GM04503 (cell line): ENCODE results near the gene MCM3AP.
"Not testable (repeated sequence)": the region's sequence is repeated elsewhere in the genome, so short reads cannot be mapped to it uniquely, and the experiment has no call there.

ENCODE experiments used
- DNase-seq: peaks from one replicate; pipeline ENCODE4 v3.0.0-alpha.2; 2012; ENCODE audit warnings: low read depth

The MCM3AP gene

DNA sequence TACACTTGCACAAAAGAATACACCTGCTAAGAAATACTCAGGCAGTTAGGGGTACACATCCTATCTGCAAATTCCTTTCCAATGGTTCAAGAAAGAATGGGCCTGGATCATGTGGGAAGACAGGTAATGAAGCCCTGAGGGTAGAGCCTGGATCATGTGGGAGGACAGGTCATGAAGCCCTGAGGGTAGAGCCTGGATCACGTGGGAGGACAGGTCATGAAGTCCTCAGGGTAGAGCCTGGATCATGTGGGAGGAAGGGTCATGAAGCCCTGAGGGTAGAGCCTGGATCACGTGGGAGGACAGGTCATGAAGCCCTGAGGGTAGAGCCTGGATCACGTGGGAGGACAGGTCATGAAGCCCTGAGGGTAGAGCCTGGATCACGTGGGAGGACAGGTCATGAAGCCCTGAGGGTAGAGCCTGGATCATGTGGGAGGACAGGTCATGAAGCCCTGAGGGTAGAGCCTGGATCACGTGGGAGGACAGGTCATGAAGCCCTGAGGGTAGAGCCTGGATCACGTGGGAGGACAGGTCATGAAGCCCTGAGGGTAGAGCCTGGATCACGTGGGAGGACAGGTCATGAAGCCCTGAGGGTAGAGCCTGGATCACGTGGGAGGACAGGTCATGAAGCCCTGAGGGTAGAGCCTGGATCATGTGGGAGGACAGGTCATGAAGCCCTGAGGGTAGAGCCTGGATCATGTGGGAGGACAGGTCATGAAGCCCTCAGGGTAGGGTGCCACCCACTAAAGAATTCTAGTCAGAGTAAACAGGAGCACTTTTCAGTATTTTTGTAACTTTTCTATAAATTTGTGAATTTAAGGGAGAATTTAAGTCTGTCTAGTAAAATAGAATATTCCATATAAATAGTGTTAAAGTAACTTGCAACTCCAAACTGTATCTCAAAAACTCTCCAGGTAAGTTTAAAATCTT, 84.3 kb downstream of the MCM3AP start:
- not testable (repeated sequence) for DNase-seq

DNA sequence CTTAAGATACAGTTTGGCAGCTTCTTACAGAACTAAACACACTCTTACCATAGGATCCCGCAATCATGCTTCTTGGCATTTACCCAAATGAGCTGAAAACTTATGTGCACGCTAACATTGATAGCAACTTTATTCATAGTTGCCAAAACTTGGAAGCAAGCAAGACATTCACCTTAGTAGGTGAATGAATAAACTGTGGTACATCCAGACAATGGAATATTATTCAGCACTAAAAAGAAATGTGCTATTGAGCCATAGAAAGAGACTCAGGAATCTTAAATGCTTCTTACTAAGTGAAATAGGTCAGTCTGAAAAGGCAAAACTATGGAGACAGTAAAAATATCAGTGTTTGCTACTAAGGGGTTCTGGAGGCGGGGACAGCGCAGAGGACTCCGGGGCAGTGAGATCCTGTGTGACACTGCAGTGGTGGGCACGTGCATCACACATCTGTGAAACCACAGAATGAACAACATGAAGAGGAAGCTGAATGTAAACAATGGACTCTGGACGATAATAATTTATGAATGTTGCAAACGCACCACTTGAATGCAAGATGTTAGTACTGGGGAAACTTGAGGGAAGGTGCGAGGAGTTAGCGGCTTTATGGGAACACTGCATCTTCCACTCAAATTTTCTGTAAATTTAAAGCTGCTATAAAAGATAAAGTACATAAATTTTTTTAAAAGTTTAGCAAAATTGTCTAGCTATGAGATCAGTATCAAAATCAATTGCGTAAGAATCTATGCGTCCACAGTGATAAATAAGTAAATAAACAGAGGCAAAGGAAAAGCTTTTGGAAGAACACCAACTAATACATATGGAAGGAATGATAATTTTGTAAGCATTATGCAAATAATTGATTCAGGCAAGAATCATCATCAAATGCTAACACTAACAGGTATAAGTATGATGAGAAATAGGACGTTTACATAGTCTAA, 85.7 kb downstream of the MCM3AP start:
- no peak for DNase-seq

- no peak for DNase-seq
These were observed 88.7 kb downstream of the MCM3AP start for GRCh38 chr21:46196733-46197132.

DNA sequence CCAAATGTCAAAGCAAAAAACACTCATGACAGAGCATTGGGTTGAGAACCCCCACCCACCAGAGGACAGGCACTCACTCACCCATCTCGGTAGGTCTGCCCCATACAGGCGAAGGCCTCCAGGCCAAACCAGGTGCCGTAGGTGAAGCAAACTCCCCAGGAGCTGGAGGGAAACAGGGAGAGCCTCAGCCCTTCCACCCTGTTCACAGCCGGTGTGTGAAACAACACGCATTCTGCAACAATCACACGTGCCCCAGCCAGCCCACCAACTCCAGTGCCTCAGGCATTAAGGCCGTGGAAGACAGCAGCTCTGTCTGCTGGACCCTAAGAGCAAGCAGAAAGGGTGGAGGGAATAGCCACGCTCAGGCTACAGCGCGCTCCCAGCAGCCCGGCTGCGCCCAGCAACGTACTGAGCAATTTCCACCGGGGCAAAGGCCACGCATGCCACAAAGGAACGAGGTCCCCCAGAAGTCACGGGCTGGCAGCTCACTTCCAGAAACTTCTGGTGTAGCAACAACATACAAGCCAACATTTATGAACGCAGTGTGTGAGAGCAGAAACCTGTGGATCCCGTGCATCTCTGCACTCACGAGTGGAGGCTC, 89.7 kb downstream of the MCM3AP start:
- DNase-seq, result no peak

DNA sequence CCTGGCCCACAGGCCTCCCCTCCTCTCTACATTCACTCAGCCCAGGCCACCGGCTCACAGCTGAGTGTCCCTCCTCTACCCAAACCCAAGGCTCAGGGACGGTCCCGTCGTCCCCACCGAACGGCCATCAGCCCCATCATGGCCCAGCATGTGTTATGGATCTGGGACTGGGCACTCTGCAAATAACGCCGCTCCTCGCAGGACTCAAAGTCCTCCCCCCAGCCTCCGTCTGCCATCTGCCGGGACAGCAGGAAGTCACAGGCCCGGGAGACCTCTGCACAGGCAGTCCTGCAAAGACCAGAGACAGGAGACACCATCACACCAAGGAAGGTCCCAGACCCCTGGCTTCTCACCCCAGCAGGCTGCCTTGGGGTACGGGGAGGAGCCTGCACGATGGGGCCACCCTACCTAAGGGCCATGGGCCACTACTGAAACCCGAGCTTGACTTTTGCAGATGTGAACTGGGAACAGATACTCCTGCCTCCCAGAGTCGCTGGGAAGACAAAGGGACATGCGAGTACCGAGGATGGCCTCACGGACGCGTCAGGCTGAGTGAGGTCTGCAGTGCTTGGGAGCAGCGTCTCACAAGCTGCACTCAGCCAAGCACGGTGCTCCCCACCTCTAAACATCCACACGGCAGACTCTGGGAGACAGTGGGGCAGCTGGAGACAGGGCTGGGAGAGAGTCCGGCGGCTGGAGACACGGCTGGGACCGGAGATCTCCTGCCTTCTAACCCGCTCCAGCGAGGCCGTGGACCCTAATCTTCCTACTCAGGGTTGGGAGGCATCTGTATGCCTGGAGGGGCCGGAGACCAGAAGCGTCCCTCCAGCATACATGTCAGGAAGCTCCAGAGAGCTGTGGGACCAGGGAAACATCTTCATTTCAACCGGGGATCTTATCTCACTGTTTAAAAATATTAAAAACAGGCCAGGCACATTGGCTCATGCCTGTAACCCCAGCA, 90.8 kb downstream of the MCM3AP start:
- DNase-seq, result no peak

- DNase-seq, result no peak
These were observed 91.5 kb downstream of the MCM3AP start for GRCh38 chr21:46193829-46194373.

- DNase-seq, result no peak
These were observed 93.5 kb downstream of the MCM3AP start for GRCh38 chr21:46191686-46192575.

DNA sequence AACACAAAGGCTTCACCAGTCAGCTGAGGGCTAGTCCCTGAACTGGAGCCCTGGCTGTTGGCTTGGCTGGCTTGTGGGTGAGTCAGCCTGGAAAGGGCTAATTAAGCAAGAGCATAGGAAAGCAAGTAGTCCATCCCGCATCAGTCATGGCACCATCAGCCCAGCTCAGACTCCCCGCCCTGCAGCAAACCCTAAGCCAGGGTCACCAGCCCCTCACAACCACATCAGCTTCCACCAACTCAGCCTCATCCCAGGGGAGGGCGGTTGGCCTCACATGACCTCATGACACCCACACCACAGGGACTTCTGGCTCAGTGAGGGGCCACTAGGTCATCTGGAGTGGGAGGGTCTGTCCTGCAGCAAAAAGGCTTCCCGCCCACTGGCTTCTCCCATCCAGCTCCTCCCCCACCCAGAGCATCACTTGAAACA, 94.1 kb downstream of the MCM3AP start:
- peak; percentile 37 for DNase-seq

- no peak for DNase-seq
These were observed 94.8 kb downstream of the MCM3AP start for GRCh38 chr21:46190491-46191131.

GRCh38 chr21:46189959-46190490, 95.4 kb downstream of the MCM3AP start:
- no peak for DNase-seq

DNA sequence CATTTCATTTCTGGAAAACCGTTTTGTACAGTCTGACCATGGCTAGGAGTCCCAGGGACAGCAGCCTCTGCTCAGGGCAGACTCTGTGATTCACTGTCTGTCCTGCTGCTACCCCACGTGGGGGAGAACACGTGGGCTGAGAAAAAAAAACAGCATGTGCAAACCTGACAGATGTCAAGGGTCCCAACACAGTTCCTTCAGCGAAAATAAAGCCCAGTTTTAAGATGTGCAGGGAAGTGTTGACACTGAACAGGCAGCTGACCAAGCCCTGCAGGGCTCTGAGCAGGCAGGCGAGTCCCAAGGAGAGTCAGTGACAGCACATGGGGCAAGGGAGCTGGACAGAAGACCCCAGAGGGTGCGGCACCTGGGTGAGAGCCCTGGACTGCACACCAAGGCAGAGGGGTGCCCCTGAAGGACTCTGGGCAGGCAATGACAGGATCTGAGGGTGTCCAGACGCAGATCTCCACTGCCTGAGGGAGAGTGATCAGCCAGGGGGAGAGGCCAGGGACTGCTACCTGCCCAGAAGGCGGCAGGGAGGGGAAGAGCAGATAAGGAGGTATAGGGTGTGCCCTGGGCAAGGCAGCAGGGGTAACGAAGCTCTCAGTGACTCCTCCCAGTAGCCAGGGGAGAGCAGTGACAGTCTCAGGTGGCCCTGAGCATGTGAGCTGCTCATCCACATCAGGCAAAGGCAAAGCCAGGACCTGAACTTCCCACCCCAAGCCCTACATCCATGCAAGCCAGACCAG, 96.0 kb downstream of the MCM3AP start:
- DNase-seq, result no peak

GRCh38 chr21:46188226-46189212, 96.9 kb downstream of the MCM3AP start:
- DNase-seq, result peak; percentile 26

GRCh38 chr21:46187814-46188213, 97.6 kb downstream of the MCM3AP start:
- DNase-seq, result no peak

- no peak for DNase-seq
These were observed 98.2 kb downstream of the MCM3AP start for GRCh38 chr21:46187261-46187660.

GRCh38 chr21:46185716-46186115, 99.7 kb downstream of the MCM3AP start:
- no peak for DNase-seq
